Neutrophil (primary cell): Measurements from ENCODE around the gene RER1.

Source experiments
- H3K27ac ChIP-seq: fragments of 200-600 bp; sonication (generic); 2 replicates; pipeline ENCODE4 v1.5.1; 2016; ENCODE audit warnings: mild to moderate bottlenecking, moderate library complexity
- H3K27me3 ChIP-seq: fragments of 200-600 bp; sonication (generic); 2 replicates; pipeline ENCODE4 v1.6.0; 2016; ENCODE audit warnings: mild to moderate bottlenecking
- H3K36me3 ChIP-seq: fragments of 200-600 bp; sonication (generic); 2 replicates; pipeline ENCODE4 v1.5.1; 2017
- H3K4me1 ChIP-seq, 2 experiments: fragments of 200-600 bp in 1 of 2; sonication (generic) in 1 of 2; 1 replicate in 1 of 2; 2 replicates in 1 of 2; pipeline versions ENCODE4 v1.5.1 to v1.6.1; 2013 to 2016; ENCODE audit warnings: low read depth in 1 of 2, low read length in 1 of 2, mild to moderate bottlenecking in 1 of 2, moderate library complexity in 1 of 2; ENCODE audit not compliant: control insufficient read depth in 1 of 2, insufficient read depth in 1 of 2
- H3K4me3 ChIP-seq, 2 experiments: fragments of 200-600 bp in 1 of 2; sonication (generic) in 1 of 2; 1 replicate in 1 of 2; 2 replicates in 1 of 2; pipeline ENCODE4 v1.5.1; 2013 to 2016; ENCODE audit warnings: low read depth in 1 of 2, low read length in 1 of 2, mild to moderate bottlenecking in 1 of 2, moderate library complexity in 1 of 2
- H3K9me3 ChIP-seq: fragments of 200-600 bp; sonication (generic); 2 replicates; pipeline ENCODE4 v1.5.1; 2016
- TF ChIP-seq, protein P1 (sequence below): fragments of 200-600 bp; sonication (generic); IDR thresholded peaks from 2 replicates; pipeline ENCODE4 v1.5.1; 2016; ENCODE audit warnings: antibody characterized with exemption

Gene RER1

DNA sequence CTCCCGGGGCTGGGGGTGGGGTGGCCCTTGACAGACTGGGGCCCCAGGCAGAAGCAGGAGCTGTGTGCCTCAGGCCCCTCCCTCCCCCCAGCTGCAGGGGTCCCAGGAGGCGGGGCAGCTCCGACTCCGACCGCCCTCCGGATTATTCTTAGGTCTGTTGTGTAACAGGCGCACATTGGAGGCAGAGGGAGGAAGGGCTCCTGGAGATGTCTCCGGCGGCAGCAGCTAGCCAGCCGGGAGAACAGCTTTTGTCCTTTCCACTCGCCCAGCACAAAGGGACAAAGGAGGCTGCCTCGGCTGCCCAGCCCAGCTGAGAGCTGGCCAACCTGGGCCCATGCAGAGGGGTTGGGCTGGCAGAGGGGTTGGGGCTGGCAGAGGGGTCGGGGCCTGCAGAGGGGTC lies 54.8 kb downstream of the RER1 start:
- Histone ChIP-seq H3K36me3 (no peaks in the 10 kb centered on the region), H3K4me1 (no peaks in the 10 kb centered on the region), H3K9me3 (no peaks in the 10 kb centered on the region), H3K4me3 (no peak overlapping the region), H3K27ac (no peak overlapping the region), H3K27me3 (peaks cover 58% of the 10 kb centered on the region)
- TF ChIP-seq, protein P1, sequence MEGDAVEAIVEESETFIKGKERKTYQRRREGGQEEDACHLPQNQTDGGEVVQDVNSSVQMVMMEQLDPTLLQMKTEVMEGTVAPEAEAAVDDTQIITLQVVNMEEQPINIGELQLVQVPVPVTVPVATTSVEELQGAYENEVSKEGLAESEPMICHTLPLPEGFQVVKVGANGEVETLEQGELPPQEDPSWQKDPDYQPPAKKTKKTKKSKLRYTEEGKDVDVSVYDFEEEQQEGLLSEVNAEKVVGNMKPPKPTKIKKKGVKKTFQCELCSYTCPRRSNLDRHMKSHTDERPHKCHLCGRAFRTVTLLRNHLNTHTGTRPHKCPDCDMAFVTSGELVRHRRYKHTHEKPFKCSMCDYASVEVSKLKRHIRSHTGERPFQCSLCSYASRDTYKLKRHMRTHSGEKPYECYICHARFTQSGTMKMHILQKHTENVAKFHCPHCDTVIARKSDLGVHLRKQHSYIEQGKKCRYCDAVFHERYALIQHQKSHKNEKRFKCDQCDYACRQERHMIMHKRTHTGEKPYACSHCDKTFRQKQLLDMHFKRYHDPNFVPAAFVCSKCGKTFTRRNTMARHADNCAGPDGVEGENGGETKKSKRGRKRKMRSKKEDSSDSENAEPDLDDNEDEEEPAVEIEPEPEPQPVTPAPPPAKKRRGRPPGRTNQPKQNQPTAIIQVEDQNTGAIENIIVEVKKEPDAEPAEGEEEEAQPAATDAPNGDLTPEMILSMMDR: no peak

DNA sequence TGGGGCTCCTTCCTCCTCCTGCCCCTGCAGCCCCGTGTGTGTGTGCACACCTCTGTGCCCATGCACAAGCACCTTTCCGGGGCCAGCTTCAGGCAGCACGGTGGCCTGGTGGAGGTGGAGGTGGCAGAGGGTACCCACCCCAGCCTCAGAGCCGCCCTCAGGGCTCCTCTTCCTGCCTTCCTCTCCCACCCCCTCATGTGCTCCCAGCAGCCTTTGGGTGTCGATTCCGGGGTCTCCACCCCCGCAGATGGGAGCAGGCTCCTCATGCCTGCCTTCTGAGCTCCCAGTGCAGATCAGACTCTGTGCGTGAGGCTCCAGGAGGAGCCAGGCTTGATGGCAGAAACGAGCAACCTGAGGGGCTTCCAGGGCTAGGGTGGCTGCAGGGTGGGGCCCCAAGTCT lies 55.2 kb downstream of the RER1 start:
- H3K4me1 ChIP-seq: no peaks in the 10 kb centered on the region
- TF ChIP-seq, protein P1: no peak
- H3K27me3 ChIP-seq: peaks cover 57% of the 10 kb centered on the region
- H3K4me3 ChIP-seq: no peak overlapping the region
- H3K27ac ChIP-seq: no peak overlapping the region
- H3K9me3 ChIP-seq: no peaks in the 10 kb centered on the region
- no peaks in the 10 kb centered on the region for H3K36me3 ChIP-seq

DNA sequence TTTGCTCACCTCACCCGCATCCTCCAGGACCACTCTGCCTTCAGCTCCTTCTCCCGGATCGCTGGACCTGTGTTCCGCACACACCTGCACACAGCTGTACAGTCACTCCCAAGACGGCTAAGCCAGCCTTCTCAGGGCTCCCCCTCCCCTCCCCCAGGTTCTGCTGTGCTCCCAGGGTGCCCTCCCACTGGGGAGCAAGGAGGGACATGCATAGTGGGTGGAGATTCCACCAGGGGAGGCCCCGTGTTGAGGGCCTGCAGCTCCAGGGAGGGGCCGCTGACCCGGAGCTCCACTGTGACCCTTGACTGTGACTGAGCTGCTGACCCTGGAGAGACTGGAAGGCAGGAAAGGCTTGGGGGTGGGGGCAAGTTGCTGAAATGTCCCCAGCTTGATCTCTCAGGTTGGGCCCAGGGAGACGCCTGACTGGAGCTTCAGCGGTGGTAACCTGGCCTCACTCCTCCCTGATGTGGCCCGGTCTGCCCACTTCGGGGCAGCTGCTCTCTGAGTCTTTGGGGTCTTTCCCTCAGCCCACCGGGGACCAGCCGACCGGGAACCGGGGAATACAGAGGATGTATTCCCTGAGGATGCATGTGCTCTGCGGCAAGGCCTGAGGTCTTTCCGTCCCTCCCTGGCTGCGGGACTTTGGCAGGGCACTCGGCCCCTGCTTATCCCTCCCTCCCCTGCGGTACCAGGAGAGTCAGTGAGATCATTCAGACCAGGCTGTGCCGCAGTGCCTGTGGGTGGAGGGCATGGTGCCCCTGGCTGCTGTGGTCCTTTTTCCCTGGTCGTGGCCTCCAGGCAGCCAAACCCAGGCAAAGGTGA lies 55.8 kb downstream of the RER1 start:
- TF ChIP-seq, protein P1: no peak
- Histone ChIP-seq H3K27me3 (peaks cover 56% of the 10 kb centered on the region), H3K27ac (no peak overlapping the region)

DNA sequence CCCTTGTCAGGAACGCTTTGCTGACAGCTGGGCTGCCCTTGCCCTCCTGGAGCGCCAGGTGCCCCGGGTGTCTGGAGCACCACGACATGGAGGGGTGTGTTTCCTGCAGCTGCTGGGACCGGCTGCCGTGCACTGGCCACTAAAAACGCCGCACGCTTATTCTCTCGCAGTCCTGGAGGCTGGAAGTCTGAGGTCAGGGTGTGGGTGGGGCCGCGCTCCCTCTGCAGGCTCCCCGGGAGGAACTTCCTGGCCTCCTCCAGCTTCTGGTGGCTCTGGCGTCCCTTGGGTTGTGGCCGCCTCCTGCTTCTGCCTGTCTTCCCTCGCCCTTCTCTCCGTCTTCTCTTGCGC lies 56.4 kb downstream of the RER1 start:
- Histone ChIP-seq H3K36me3 (no peaks in the 10 kb centered on the region), H3K27me3 (peaks cover 50% of the 10 kb centered on the region), H3K27ac (no peak overlapping the region), H3K9me3 (no peaks in the 10 kb centered on the region), H3K4me3 (no peak overlapping the region), H3K4me1 (no peaks in the 10 kb centered on the region)
- TF ChIP-seq, protein P1: no peak

More for the DNA sequence above, 55.8 kb downstream of the RER1 start:
- no peaks in the 10 kb centered on the region for H3K36me3 ChIP-seq
- no peaks in the 10 kb centered on the region for H3K4me1 ChIP-seq
- no peaks in the 10 kb centered on the region for H3K9me3 ChIP-seq
- H3K4me3 ChIP-seq: no peak overlapping the region

DNA sequence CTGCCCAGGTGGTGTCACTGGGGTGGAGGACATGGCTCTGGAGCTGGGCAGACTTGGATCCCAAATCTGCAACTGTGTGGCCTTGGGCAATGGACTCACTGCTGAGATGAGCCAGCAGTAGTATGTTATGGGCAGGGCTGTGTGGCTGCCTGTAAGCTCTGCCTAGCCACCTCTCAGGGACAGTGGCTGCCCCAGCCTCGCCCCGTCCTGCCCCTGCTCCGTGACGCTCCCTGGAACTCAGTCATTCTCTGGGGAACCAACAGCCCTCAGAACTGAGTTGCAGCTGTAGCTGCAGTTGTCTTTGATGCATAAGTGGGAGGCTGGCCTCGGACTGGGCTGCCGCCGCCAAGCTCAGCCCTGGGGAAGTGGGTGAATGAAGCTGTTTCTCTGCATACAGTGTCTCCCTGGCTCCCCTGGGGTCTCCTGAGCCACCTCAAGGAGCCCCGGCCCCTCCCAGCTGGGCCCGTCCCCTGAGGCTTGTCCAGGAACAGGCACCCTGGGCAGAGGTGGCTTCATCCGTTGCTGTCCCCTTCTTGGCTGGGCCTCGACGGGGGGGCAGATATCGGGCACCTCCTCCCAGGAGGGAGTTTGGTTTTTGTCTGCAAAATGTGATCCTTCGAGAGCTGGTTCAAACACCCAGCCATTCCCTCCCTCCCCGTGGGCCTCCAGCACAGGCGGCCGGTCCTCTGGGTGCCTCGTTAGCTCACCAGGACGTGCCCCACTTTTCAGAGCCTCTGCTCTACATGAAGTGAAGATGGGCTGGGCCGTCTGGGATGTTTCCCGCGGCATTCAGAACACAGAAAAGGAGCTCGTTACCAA lies 58.2 kb downstream of the RER1 start:
- Histone ChIP-seq H3K27ac (no peak overlapping the region), H3K27me3 (peaks cover 33% of the 10 kb centered on the region), H3K4me3 (no peak overlapping the region), H3K9me3 (no peaks in the 10 kb centered on the region), H3K4me1 (no peaks in the 10 kb centered on the region), H3K36me3 (no peaks in the 10 kb centered on the region)
- TF ChIP-seq, protein P1: no peak
